Measurements from ENCODE around the gene GPD1.
"Not testable (repeated sequence)": the region's sequence is repeated elsewhere in the genome, so short reads cannot be mapped to it uniquely, and the experiment has no call there.

GPD1 gene

GRCh38 chr12:50127546-50127945 is 23.7 kb downstream of the GPD1 start:
- DNase-seq (ENCODE audit: low read depth) = no peak

DNA sequence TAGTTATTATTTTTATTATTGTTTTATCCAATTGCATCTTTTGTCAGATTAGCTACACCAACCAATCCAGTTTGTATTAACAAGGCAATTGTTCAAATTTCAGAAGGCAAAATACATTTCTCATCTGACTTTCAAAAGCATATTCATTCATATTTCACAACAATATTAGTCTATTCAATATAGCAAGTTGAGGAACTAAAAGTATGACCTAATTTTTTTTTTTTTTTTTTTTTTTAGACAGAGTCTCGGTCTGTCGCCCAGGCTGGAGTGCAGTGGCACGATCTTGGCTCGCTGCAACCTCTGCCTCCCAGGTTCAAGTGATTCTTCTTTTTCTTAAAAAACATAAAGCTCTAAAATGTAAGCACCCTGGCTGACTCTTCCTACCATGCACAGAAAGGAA is 25.5 kb downstream of the GPD1 start:
- no peak for DNase-seq (ENCODE audit: low read depth)

DNA sequence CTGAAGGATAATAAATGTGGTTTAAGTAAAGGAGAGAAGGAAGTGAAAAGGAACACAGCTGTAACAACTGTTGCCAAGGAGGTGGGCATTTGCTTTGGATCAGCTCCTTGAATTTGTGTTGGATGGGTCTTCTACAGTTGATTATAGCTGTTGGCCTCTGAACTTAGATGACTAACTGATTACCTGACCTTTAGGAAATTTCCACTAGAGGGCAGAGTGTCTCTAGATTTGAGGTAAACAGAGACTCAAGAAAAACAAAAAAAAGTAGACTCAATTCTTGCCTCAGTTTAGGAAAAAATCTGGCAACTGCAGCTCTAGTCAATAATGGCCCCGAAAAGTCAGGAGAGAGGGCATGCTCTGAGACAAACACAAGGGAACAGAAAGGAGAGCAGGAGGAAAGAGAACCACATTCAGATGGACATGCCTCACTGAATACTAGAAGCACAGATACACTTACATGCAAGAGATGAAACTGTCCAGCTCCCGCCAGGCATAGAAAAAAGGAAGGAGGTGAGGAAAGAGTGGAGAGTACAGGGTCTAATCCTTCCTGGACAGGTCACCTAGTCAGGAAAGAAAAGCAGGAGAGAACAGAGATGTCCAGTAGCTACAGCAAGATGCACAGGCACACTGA is 28.8 kb downstream of the GPD1 start:
- DNase-seq (ENCODE audit: low read depth) = no peak

GRCh38 chr12:50142993-50143392 is 39.2 kb downstream of the GPD1 start:
- no peak for DNase-seq (ENCODE audit: low read depth)

DNA sequence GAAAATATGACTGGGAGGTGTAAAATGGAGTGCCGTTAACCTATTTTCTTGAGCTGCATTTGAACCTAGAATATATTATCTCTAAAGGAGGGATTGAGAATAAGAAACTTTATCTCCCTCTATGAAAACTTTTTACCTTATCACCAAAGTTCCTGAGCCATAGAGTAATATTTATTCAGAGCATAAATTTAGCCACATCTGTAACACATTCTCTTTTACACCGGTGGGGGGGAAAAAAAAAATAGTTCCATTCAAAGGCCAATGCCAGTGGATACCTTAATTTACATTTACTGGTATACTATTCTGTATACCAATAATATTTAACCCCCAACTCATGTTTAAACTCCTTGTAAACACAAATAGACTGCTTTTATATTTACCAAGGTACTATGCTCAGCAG is 41.6 kb downstream of the GPD1 start:
- no peak for DNase-seq (ENCODE audit: low read depth)

GRCh38 chr12:50147281-50147680 is 43.5 kb downstream of the GPD1 start:
- DNase-seq (ENCODE audit: low read depth) = no peak

DNA sequence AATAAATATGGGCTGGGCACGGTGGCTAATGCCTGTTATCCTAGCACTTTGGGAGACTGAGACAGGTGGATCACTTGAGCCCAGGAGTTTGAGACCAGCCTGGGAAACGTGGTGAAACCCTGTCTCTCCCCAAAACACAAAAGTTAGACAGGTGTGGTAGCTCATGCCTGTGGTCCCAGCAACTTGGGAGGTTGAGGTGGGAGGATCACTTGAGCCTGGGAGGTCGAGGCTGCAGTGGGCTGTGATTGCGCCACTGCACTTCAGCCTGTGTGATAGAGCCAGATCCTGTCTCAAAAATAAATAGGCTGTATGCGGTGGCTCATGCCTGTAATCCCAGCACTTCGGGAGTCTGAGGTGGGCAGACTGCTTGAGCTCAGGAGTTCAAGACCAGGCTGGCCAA is 44.2 kb downstream of the GPD1 start:
- DNase-seq (ENCODE audit: low read depth) = not testable (repeated sequence)

DNA sequence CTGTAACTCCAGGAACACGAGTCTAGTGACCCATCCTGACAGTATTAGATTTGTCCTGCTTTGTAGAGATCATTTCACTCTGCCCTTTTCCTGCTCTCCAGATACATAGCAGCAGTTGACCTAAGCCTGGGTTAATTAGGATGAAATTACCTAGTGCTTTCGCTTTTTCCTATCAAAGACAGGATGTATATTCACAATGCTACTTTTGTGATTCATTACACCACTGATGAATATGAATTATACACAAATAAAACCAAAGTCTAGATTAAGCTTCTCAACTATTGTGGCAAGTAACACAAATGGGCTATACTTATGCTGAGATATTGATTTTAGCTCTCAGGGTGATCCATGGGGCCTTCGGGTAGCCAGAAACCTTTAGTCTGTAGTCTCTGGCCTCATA is 45.5 kb downstream of the GPD1 start:
- no peak for DNase-seq (ENCODE audit: low read depth)

- DNase-seq (ENCODE audit: low read depth) = no peak
These were observed 47.4 kb downstream of the GPD1 start for GRCh38 chr12:50151047-50151687.

GRCh38 chr12:50154947-50155346 is 51.1 kb downstream of the GPD1 start:
- DNase-seq (ENCODE audit: low read depth) = not testable (repeated sequence)

DNA sequence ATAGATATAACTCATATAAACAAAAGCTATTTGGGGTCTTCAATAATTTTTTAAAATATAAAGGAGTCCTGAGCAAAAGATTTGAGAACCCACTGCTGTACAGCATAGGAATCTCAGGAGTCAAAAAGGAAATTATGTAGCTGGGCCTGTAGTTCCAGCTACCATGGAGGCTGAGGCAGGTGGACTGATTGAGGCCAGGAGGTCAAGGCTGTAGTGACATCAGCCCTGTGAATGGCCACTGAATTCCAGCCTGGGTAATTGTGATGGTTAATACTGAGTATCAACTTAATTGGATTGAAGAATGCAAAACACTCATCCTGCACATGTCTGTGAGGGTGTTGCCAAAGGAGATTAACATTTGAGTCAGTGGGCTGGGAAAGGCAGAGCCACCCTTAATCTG is 52.8 kb downstream of the GPD1 start:
- no peak for DNase-seq (ENCODE audit: low read depth)

DNA sequence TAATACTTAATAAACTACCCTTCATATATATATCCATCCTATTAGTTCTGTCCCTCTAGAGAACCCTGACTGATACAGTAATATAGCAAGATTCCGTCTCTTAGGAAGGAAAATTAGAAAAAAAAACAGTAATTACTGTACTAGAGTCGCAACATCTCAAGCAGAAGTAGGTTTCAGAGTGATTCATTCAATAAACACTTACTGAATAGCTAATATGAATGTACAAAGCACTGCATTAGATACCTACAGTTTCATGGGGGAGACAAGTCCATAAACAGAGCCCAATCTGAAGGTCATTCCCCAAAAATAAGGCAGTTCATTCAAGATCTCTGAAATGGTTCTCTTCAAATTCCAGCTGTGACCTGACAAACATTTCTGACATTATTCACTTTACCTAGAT is 53.5 kb downstream of the GPD1 start:
- no peak for DNase-seq (ENCODE audit: low read depth)

- no peak for DNase-seq (ENCODE audit: low read depth)
These were observed 56.8 kb downstream of the GPD1 start for GRCh38 chr12:50160643-50161042.
